PFSK-1 (cell line): ENCODE data around the gene HTRA3.

Experiments used
- FOXP2 ChIP-seq: optimal IDR thresholded peaks from 2 replicates; pipeline ENCODE3; 2011; ENCODE audit warnings: borderline replicate concordance, control low read depth, inconsistent platforms; ENCODE audit not compliant: insufficient read depth; ENCODE audit errors: extremely low read length, extremely low read depth
- POLR2AphosphoS5 ChIP-seq: IDR thresholded peaks from 2 replicates; pipeline ENCODE4 v1.6.1; 2012; ENCODE audit warnings: low read depth, mild to moderate bottlenecking, control low read depth, low read length, moderate library complexity
- REST ChIP-seq, 2 experiments: IDR thresholded peaks; 2 replicates each; pipeline versions ENCODE4 v1.6.1 to v1.8.0; 2011 to 2012; ENCODE audit warnings: low read depth in 2 of 2, low read length in 2 of 2, control low read depth in 1 of 2, inconsistent platforms in 1 of 2, mild to moderate bottlenecking in 1 of 2, moderate library complexity in 1 of 2; ENCODE audit not compliant: insufficient read depth in 1 of 2
- SIN3A ChIP-seq: IDR thresholded peaks from 2 replicates; pipeline ENCODE4 v1.6.1; 2012; ENCODE audit warnings: mild to moderate bottlenecking, low read length, moderate library complexity, borderline replicate concordance; ENCODE audit not compliant: insufficient read depth
- TAF1 ChIP-seq: IDR thresholded peaks from 2 replicates; pipeline ENCODE4 v1.6.1; 2012; ENCODE audit warnings: low read length, control low read depth, borderline replicate concordance; ENCODE audit not compliant: insufficient read depth

HTRA3 gene

DNA sequence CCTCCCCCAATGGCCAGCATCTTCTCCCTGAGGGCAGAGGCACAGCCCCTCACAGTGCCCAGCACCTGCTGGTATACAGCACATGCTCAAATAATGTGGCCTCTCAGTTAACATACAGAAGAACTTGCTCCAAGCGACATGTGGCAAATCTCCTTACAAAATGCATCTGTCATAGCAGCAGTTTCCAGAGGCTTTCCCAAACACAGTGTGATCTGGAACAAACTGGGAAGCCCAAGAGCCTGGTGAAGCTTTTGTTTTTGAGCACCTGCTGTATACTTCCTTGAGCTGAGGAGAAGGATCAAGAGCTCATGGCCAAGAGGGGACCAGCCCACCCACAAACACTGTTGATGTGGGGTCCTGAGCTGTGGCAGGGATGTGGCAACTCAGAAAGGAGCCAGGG, 34.8 kb upstream of the HTRA3 start:
- TF ChIP-seq POLR2AphosphoS5 (no peak), FOXP2 (no peak), REST (IDR thresholded peaks at IDR 0.05; ENCODE audit: insufficient read depth in 1 of 2, low read depth in 2 of 2, low read length in 2 of 2) (no peak), TAF1 (no peak), SIN3A (no peak)

DNA sequence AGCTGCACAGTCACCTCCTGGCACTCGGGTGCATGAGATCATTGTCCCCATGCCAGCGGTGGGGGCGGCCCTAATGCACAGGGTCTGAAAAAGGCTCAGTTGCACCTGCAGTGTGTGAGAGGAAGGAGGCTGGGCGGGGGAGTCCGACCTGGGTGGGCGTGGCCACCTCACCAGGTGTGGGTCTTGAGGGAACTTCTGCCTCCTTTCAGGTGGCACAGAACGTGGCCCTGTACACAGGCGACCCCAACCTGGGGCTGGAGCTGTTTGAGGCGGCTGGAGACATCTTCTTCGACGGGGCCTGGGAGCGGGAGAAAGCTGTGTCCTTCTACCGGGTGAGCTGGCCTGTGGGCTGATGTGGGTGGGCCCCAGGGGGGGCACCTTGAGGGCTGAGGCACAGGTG, 34.3 kb upstream of the HTRA3 start:
- TF ChIP-seq REST (IDR thresholded peaks at IDR 0.05; ENCODE audit: insufficient read depth in 1 of 2, low read depth in 2 of 2, low read length in 2 of 2) (no peak), FOXP2 (no peak), TAF1 (no peak), POLR2AphosphoS5 (no peak), SIN3A (no peak)

GRCh38 chr4:8235686-8236085, 33.9 kb upstream of the HTRA3 start:
- TF ChIP-seq TAF1 (no peak), POLR2AphosphoS5 (no peak), REST (IDR thresholded peaks at IDR 0.05; ENCODE audit: insufficient read depth in 1 of 2, low read depth in 2 of 2, low read length in 2 of 2) (no peak), SIN3A (no peak), FOXP2 (no peak)

DNA sequence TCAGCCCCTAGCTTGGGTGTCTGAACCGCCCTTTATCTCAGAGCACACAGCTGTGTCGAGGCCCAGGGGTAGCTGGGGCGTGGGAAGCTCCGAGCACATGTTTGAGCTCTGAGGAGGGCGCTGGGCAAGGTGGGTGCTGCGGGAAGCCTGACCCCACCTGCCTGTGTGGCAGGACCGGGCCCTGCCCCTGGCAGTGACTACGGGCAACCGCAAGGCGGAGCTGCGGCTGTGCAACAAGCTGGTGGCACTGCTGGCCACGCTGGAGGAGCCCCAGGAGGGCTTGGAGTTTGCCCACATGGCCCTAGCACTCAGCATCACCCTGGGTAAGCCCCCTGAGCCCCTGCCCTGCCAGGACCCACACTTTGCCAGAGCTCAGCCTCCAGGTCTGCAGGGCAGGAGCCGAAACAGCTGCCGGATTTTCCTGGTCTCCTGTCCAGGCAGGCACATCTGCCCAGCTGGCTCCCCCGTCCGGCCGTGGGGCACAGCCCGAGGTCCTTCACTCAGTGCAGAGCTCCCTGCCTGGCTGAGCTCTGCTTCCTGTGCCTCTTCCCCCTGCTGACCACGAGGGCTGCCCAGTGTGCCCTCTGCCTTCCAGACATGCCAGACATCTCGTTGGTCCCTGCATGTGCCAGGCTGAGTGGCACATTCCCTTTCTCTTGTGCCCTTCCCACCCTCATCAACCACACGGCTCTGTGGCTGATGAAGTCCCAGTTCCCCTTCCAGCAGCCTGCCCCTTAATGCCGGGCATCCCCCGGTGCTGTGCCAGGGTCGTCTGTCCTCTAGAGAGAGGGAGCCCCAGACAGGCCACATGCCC, 33.2 kb upstream of the HTRA3 start:
- TF ChIP-seq FOXP2 (no peak), REST (IDR thresholded peaks at IDR 0.05; ENCODE audit: insufficient read depth in 1 of 2, low read depth in 2 of 2, low read length in 2 of 2) (no peak), SIN3A (no peak), TAF1 (no peak), POLR2AphosphoS5 (no peak)

- TF ChIP-seq FOXP2 (no peak), POLR2AphosphoS5 (no peak), REST (IDR thresholded peaks at IDR 0.05; ENCODE audit: insufficient read depth in 1 of 2, low read depth in 2 of 2, low read length in 2 of 2) (no peak), TAF1 (no peak), SIN3A (no peak)
These were observed 32.7 kb upstream of the HTRA3 start for GRCh38 chr4:8236920-8237195.
